ENCODE data around the gene PRKCE. TPM values are rescaled to one million over a fixed set of nuclear protein-coding genes. Genes with fewer than 3 reads are reported as not detected.

Gene PRKCE
- total and polyA plus RNA-seq, 2 donors (not counting 1 experiment from before 2014, with no cell fraction given): 23.6 to 271 TPM

GRCh38 chr2:45918463-45919159 is 267.1 kb downstream of the PRKCE start:
- peak overlapping the region; percentile 41 to 57 for H3K27ac ChIP-seq (ENCODE audit: low read length in 2 of 2)
- POLR2A ChIA-PET: no interaction called here
- ATAC-seq (ENCODE audit: low read depth): no peak
- intact Hi-C loops (cut with micrococcal nuclease): no loop called here
- H3K27me3 ChIP-seq (replicated peaks in 1 of 4; ENCODE audit: control extremely low read depth in 1 of 4, control insufficient read depth in 3 of 4, insufficient read depth in 4 of 4, low read length in 3 of 4): no peaks in the 10 kb centered on the region
- H3K36me3 ChIP-seq (replicated peaks in 1 of 2; ENCODE audit: control extremely low read depth in 1 of 2, control insufficient read depth in 1 of 2, extremely low read depth in 1 of 2, insufficient read depth in 2 of 2, low read length in 1 of 2): no peaks in the 10 kb centered on the region
- peak overlapping the region; percentile 53 for H3K4me2 ChIP-seq (replicated peaks; ENCODE audit: low read depth, low read length, poor library complexity, severe bottlenecking)
- no peak for DNase-seq
- 53% methylated on average over 3 of the region's 7 CpGs for WGBS (ENCODE audit: insufficient coverage)
- H3K4me1 ChIP-seq (ENCODE audit: control insufficient read depth in 2 of 2, insufficient read depth in 2 of 2, low read length in 2 of 2): peaks cover 40 to 43% of the 10 kb centered on the region in 2 donors
- H3K79me2 ChIP-seq (ENCODE audit: control insufficient read depth, insufficient read depth, low read length): peaks cover 88% of the 10 kb centered on the region
- H3K4me1 Mint-ChIP-seq: peaks cover 61% of the 10 kb centered on the region
- no peak for TF ChIP-seq EZH2 (IDR thresholded peaks at IDR 0.05; ENCODE audit: borderline replicate concordance, insufficient read depth, low read depth, low read length, poor library complexity, severe bottlenecking)
- TF ChIP-seq CTCF (IDR thresholded peaks at IDR 0.05): no peak
- CTCF ChIA-PET: interaction anchor here (0.9 to 1.1 kb wide), 2 partner anchors 140 to 276 kb away, joined by 3 read pairs; no protein-coding TSS in a partner anchor
- peak overlapping the region in 1 of 5 experiments; percentile 6 for H3K4me3 ChIP-seq (ENCODE audit: control extremely low read depth in 1 of 5, extremely low read depth in 1 of 5, insufficient read depth in 1 of 5, low read depth in 2 of 5, low read length in 4 of 5)
- no peaks in the 10 kb centered on the region for H3K27me3 Mint-ChIP-seq
- H3K9ac ChIP-seq (ENCODE audit: low read length): no peak overlapping the region
- H3K9me3 ChIP-seq (ENCODE audit: control extremely low read depth in 1 of 3, control insufficient read depth in 2 of 3, insufficient read depth in 1 of 3, low read length in 2 of 3): no peaks in the 10 kb centered on the region
- peak overlapping the region; percentile 68 for H3K4me3 Mint-ChIP-seq
- peak overlapping the region; percentile 84 for H3K27ac Mint-ChIP-seq
- H4K20me1 ChIP-seq (ENCODE audit: control insufficient read depth, insufficient read depth, low read length, poor library complexity, severe bottlenecking): peaks cover 16% of the 10 kb centered on the region
- no peaks in the 10 kb centered on the region for H3K9me3 Mint-ChIP-seq (ENCODE audit: insufficient read depth)
- no peak overlapping the region for H2AFZ ChIP-seq (ENCODE audit: insufficient read depth, low read depth, low read length, poor library complexity, severe bottlenecking)

GRCh38 chr2:45919160-45919650 is 267.7 kb downstream of the PRKCE start:
- ChIA-PET POLR2A (no interaction called here), CTCF (interaction anchor here (0.9 to 1.1 kb wide), 2 partner anchors 140 to 277 kb away, joined by 3 read pairs; no protein-coding TSS in a partner anchor)
- peak overlapping the region; percentile 53 for H3K4me2 ChIP-seq (replicated peaks; ENCODE audit: low read depth, low read length, poor library complexity, severe bottlenecking)
- peak overlapping the region; percentile 1 for H3K9ac ChIP-seq (ENCODE audit: low read length)
- intact Hi-C loops (cut with micrococcal nuclease): no loop called here
- 28% methylated on average over 4 of the region's 7 CpGs for WGBS (ENCODE audit: insufficient coverage)
- H3K79me2 ChIP-seq (ENCODE audit: control insufficient read depth, insufficient read depth, low read length): peaks cover 87% of the 10 kb centered on the region
- peaks cover 20% of the 10 kb centered on the region for H4K20me1 ChIP-seq (ENCODE audit: control insufficient read depth, insufficient read depth, low read length, poor library complexity, severe bottlenecking)
- no peak for DNase-seq
- peak overlapping the region; percentile 41 to 57 for H3K27ac ChIP-seq (ENCODE audit: low read length in 2 of 2)
- ATAC-seq (ENCODE audit: low read depth): peak; percentile 24
- no peaks in the 10 kb centered on the region for H3K27me3 ChIP-seq (replicated peaks in 1 of 4; ENCODE audit: control extremely low read depth in 1 of 4, control insufficient read depth in 3 of 4, insufficient read depth in 4 of 4, low read length in 3 of 4)
- Mint-ChIP-seq H3K9me3 (ENCODE audit: insufficient read depth) (no peaks in the 10 kb centered on the region), H3K27me3 (no peaks in the 10 kb centered on the region), H3K4me3 (peak overlapping the region; percentile 68), H3K4me1 (peaks cover 59% of the 10 kb centered on the region), H3K27ac (peak overlapping the region; percentile 84)
- peak overlapping the region; percentile 3 for H2AFZ ChIP-seq (ENCODE audit: insufficient read depth, low read depth, low read length, poor library complexity, severe bottlenecking)
- H3K9me3 ChIP-seq (ENCODE audit: control extremely low read depth in 1 of 3, control insufficient read depth in 2 of 3, insufficient read depth in 1 of 3, low read length in 2 of 3): no peaks in the 10 kb centered on the region
- H3K36me3 ChIP-seq (replicated peaks in 1 of 2; ENCODE audit: control extremely low read depth in 1 of 2, control insufficient read depth in 1 of 2, extremely low read depth in 1 of 2, insufficient read depth in 2 of 2, low read length in 1 of 2): no peaks in the 10 kb centered on the region
- H3K4me1 ChIP-seq (ENCODE audit: control insufficient read depth in 2 of 2, insufficient read depth in 2 of 2, low read length in 2 of 2): peaks cover 39 to 43% of the 10 kb centered on the region in 2 donors
- TF ChIP-seq EZH2 (IDR thresholded peaks at IDR 0.05; ENCODE audit: borderline replicate concordance, insufficient read depth, low read depth, low read length, poor library complexity, severe bottlenecking) (no peak), CTCF (IDR thresholded peaks at IDR 0.05) (no peak)
- H3K4me3 ChIP-seq (ENCODE audit: control extremely low read depth in 1 of 5, extremely low read depth in 1 of 5, insufficient read depth in 1 of 5, low read depth in 2 of 5, low read length in 4 of 5): peak overlapping the region in 1 of 5 experiments; percentile 6
